NCI-H345 treated with DMSO at 0.1 percent for 48 hours (cell line): Measurements from ENCODE around the gene CDH22.

Experiments used
- DNase-seq: peaks from one replicate; lab custom pipeline; 2025; ENCODE audit not compliant: unreplicated experiment; lab: John Stamatoyannopoulos, UW

CDH22 gene, protein sequence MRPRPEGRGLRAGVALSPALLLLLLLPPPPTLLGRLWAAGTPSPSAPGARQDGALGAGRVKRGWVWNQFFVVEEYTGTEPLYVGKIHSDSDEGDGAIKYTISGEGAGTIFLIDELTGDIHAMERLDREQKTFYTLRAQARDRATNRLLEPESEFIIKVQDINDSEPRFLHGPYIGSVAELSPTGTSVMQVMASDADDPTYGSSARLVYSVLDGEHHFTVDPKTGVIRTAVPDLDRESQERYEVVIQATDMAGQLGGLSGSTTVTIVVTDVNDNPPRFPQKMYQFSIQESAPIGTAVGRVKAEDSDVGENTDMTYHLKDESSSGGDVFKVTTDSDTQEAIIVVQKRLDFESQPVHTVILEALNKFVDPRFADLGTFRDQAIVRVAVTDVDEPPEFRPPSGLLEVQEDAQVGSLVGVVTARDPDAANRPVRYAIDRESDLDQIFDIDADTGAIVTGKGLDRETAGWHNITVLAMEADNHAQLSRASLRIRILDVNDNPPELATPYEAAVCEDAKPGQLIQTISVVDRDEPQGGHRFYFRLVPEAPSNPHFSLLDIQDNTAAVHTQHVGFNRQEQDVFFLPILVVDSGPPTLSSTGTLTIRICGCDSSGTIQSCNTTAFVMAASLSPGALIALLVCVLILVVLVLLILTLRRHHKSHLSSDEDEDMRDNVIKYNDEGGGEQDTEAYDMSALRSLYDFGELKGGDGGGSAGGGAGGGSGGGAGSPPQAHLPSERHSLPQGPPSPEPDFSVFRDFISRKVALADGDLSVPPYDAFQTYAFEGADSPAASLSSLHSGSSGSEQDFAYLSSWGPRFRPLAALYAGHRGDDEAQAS

GRCh38 chr20:46308258-46309157, at the start of gene CDH22:
Gene CDH22, minus strand, starts transcription at chr20:46308498. Its CDS starts 57,204 bp downstream, at chr20:46251294.
- DNase-seq, result peak; percentile 78

DNA sequence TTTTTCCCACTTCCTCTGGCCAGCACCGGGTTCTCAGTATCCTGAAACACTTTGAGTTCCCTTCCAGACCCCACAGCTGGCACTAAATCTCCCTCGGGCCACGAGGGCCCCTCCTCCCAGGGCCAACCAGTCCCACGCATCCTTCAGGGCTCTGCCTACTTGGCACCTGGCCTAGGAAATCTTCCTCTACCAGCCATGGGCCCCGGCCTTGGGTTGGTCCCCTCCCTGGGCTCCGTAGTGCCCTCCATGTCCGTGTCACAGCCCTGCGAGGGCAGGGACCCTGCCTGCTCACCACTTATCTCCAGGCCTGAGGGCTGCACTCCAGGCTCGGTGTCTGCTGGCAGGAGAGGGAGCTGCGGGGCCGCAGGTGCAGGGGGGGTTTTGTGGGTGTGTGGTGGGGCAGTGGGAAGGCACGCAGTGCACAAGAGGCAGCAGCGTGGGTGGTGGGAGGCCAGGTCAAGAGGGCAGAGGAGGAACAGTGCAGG, 48.8 kb upstream of the CDH22 start:
- no peak for DNase-seq

GRCh38 chr20:46356195-46357029, 48.1 kb upstream of the CDH22 start:
- no peak for DNase-seq

- DNase-seq, result no peak
These were observed 47.5 kb upstream of the CDH22 start for GRCh38 chr20:46355778-46356177.

- no peak for DNase-seq
These were observed 46.8 kb upstream of the CDH22 start for GRCh38 chr20:46354920-46355654.

GRCh38 chr20:46354207-46354555, 45.9 kb upstream of the CDH22 start:
- no peak for DNase-seq

- no peak for DNase-seq
These were observed 45.4 kb upstream of the CDH22 start for GRCh38 chr20:46353500-46354206.

DNA sequence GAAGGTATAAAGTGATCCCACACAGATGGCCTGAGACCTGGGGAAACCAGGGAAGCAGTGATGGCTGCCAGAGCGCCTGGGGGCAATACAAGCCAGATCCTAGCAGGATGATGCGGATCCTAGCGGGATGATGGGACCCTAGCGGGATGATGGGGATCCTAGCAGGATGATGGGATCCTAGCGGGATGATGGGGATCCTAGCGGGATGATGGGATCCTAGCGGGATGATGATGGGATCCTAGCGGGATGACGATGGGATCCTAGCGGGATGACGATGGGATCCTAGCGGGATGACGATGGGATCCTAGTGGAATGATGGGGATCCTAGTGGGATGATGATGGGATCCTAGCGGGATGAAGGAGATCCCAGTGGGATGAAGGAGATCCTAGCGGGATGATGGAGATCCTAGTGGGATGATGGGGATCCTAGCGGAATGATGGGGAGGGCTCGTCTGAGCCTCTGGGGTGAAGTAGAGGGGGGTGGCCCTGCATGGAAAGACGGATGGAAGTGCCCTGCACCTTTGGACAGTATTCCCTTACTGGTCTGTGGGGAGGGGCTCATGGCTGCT, 44.2 kb upstream of the CDH22 start:
- no peak for DNase-seq

GRCh38 chr20:46351357-46352058, 43.2 kb upstream of the CDH22 start:
- DNase-seq, result no peak

DNA sequence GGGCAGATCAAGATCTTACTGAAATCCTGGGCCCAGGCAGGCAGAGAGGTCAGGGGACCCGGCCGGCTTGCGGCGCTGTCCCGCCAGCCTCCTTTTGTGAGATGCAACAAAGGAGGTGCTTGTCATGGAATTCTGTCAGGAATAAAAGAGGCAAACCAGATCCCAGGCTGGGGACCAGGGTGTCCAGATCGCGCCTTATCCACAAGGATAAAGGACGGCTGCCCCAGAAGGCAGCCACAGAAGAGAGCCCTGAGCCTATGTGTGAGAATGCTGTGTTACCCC, 42.6 kb upstream of the CDH22 start:
- no peak for DNase-seq

DNA sequence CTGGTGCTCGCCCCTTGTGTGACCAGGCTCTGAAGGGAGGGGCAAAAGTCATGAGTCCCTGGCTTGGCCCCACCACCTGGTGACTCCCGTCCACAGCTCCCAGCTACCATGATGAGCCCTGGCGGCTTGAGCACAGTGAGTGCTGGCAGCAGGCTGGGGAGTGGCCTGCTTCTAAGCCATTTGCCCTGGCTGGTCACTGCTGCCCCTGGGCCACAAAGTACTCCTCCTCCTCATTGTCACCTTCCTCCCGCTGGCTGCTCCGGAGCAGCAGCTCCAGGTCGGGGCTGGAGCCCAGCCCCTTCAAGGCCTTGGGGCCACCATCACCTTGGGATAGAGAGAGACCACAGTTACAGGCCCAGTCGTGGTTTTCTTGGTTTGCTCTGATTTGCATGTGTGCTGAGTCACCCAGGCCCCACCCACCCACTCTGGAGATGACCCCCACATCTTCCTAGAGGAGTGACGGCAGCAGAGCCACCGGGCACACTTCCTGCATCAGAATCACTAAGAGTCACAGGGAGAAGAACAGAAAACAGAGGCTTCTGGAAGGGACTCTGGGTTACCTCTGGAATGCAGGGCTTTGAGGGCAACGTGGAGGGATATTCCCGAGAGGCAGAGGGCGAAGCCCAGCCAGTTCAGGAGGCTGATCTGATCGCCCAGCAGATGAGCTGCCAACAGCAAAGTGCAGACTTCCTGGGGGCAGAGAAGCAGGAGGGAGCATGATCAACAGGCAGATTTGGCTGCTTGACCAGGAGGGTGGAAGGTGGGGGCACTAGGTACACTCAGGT, 42.1 kb upstream of the CDH22 start:
- DNase-seq, result no peak

DNA sequence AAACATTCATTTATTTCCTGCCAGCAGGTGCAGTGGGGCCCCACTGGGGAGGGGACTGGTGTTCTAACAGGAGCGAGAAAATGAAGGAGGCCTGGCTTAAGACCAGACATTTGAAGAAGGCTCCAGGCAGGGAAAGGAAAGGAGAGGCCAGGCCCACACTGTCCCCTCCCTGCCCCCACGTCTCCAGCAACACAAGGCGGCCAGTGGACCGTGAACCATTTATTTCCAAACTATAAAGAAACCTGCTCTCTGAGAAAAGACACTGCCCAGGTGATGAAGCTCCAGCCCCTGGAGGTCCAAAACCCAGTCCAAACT, 41.4 kb upstream of the CDH22 start:
- DNase-seq, result no peak

DNA sequence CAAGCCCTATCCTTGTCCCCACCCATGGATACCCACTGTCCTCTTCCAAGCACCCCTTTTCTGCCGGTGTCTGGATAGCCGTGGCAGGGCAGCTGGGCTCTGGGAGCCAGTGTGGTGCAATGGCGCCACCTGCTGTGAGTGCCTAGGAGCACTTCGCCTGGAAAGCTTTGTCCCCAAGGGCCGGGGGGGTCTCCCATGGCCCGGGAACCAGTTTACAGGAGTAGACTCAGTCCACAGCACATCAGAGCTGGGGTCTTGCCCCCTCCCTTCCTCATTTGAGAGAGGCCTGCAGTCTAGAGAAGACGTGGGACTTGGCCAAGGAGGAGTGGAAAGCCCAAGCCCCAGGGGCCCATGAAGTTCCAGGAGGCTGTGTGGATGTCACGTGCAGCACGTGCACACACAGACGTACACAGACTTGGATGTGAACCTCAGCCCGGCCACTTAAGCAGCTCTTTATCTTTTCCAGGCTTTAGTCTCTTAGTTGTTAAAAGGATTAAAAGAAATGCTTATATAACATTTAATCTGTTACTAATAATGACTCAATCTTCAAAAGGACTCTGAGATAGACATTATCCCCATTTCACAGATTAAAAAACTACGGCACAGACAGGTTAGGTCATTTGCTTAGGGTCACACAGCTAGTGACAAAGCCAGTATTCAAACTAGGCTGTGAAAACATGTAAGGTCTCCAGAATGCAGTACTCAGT, 40.9 kb upstream of the CDH22 start:
- peak; percentile 67 for DNase-seq

DNA sequence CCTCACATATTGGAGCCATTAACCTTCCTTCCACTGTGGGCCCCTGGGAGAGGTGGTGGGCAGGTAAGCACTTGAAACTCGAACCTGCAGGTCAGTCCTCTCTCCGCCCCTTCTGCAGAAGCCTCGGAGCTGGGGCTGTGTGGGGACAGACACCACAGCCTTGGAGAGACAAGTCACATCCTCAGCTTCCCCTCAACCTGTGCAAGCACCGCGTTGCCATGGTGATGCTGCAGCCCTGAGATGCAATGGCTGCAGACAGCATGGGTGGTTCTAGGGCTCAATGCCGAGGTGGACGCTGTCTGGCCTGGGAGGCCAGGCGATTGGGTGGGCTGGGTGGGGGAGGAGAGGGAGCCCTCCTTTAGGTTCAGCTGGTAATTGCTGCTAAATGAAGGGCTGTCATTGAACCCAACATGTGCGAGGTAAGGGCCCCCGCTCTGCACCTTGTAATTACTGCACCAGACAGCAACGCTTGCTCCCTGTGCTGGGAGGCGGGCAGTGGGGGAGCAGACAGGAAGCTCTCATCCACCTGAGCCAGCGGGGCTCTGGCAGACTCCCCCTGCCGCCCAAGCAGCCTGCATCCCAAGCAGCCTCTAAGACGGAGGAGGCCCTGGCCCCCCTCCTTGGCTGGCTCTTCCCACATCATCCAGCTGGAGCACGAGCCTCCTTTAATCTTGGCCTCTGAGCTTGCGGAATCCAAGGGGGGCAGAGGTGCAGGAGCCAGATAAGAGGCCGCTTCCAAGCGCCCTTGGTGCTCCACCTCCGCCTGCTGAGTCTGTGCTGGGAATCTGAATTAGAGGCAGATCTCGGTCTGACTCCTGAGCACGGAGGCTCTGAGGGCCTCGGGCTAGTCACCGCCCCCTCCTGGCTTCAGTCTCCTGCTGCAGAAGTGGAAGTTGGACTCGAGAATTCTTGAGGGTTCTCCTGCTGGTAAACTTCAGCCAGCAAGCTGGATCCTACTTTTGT, 39.8 kb upstream of the CDH22 start:
- DNase-seq, result no peak

GRCh38 chr20:46346770-46347169, 38.5 kb upstream of the CDH22 start:
- DNase-seq, result no peak
